Measurements from ENCODE around the gene ANKMY2. TPM values are rescaled to one million over a fixed set of nuclear protein-coding genes. Genes with fewer than 3 reads are reported as not detected.

Gene ANKMY2
- total RNA-seq, 1 donor from 2014 or later = 68.5 TPM

- H3K4me2 ChIP-seq = no peak overlapping the region
- no peaks in the 10 kb centered on the region for H3F3A ChIP-seq (ENCODE audit: low read depth)
- H3K27ac ChIP-seq = no peak overlapping the region
- no peak overlapping the region for H3K4me3 ChIP-seq
- Mint-ChIP-seq H3K9me3 (peaks cover 6% of the 10 kb centered on the region), H3K27me3 (ENCODE audit: insufficient read depth, low read depth) (no peaks in the 10 kb centered on the region), H3K4me3 (no peak overlapping the region), H3K4me1 (peaks cover 3% of the 10 kb centered on the region), H3K36me3 (peaks cover 55% of the 10 kb centered on the region), H3K27ac (no peak overlapping the region)
- no peaks in the 10 kb centered on the region for H4K20me1 ChIP-seq (ENCODE audit: low read depth)
- no peak for DNase-seq (ENCODE audit: low spot score)
- H3K9ac ChIP-seq = no peak overlapping the region
- H3K9me3 ChIP-seq (ENCODE audit: low read depth) = no peaks in the 10 kb centered on the region
- peaks cover 32% of the 10 kb centered on the region for H3K79me2 ChIP-seq (ENCODE audit: low read depth)
- H3K4me1 ChIP-seq = no peaks in the 10 kb centered on the region
- H2AFZ ChIP-seq (replicated peaks) = no peak overlapping the region
- no peaks in the 10 kb centered on the region for H3K27me3 ChIP-seq
- peaks cover 12% of the 10 kb centered on the region for H3K36me3 ChIP-seq
- TF ChIP-seq EZH2 (IDR thresholded peaks at IDR 0.05) = no peak
- no peak for TF ChIP-seq EZH2phosphoT487 (IDR thresholded peaks at IDR 0.05)
- TF ChIP-seq CTCF (IDR thresholded peaks at IDR 0.05) = no peak
Measured at GRCh38 chr7:16671811-16672210, 26.3 kb upstream of the ANKMY2 start.

- no peak overlapping the region for H3K4me3 Mint-ChIP-seq
Measured at GRCh38 chr7:16670731-16671344, 25.3 kb upstream of the ANKMY2 start.

GRCh38 chr7:16670021-16670420 is 24.5 kb upstream of the ANKMY2 start:
- Histone ChIP-seq H3K4me2 (no peak overlapping the region), H3K9ac (no peak overlapping the region), H3K4me3 (no peak overlapping the region), H2AFZ (replicated peaks) (no peak overlapping the region), H3K9me3 (ENCODE audit: low read depth) (no peaks in the 10 kb centered on the region), H3K36me3 (peaks cover 10% of the 10 kb centered on the region), H3F3A (ENCODE audit: low read depth) (no peaks in the 10 kb centered on the region), H3K27me3 (no peaks in the 10 kb centered on the region), H3K4me1 (no peaks in the 10 kb centered on the region), H3K27ac (no peak overlapping the region), H3K79me2 (ENCODE audit: low read depth) (peaks cover 40% of the 10 kb centered on the region), H4K20me1 (ENCODE audit: low read depth) (no peaks in the 10 kb centered on the region)
- DNase-seq (ENCODE audit: low spot score) = no peak
- peaks cover 3% of the 10 kb centered on the region for H3K9me3 Mint-ChIP-seq
- TF ChIP-seq EZH2phosphoT487 (IDR thresholded peaks at IDR 0.05) (no peak), CTCF (IDR thresholded peaks at IDR 0.05) (no peak), EZH2 (IDR thresholded peaks at IDR 0.05) (no peak)
- H3K27me3 Mint-ChIP-seq (ENCODE audit: insufficient read depth, low read depth) = no peaks in the 10 kb centered on the region
- peaks cover 55% of the 10 kb centered on the region for H3K36me3 Mint-ChIP-seq
- no peak overlapping the region for H3K27ac Mint-ChIP-seq
- H3K4me3 Mint-ChIP-seq = no peak overlapping the region
- H3K4me1 Mint-ChIP-seq = peaks cover 3% of the 10 kb centered on the region

More at GRCh38 chr7:16670731-16671344, 25.3 kb upstream of the ANKMY2 start:
- Histone ChIP-seq H3K9ac (no peak overlapping the region), H3K79me2 (ENCODE audit: low read depth) (peaks cover 32% of the 10 kb centered on the region), H3K27ac (no peak overlapping the region), H3K27me3 (no peaks in the 10 kb centered on the region), H3K4me3 (no peak overlapping the region), H2AFZ (replicated peaks) (no peak overlapping the region), H3F3A (ENCODE audit: low read depth) (no peaks in the 10 kb centered on the region), H4K20me1 (ENCODE audit: low read depth) (no peaks in the 10 kb centered on the region), H3K36me3 (peaks cover 12% of the 10 kb centered on the region), H3K9me3 (ENCODE audit: low read depth) (no peaks in the 10 kb centered on the region), H3K4me2 (no peak overlapping the region), H3K4me1 (no peaks in the 10 kb centered on the region)
- no peak overlapping the region for H3K27ac Mint-ChIP-seq
- TF ChIP-seq EZH2phosphoT487 (IDR thresholded peaks at IDR 0.05) = no peak
- TF ChIP-seq CTCF (IDR thresholded peaks at IDR 0.05) = no peak
- TF ChIP-seq EZH2 (IDR thresholded peaks at IDR 0.05) = no peak
- DNase-seq (ENCODE audit: low spot score) = no peak
- no peaks in the 10 kb centered on the region for H3K27me3 Mint-ChIP-seq (ENCODE audit: insufficient read depth, low read depth)
- peaks cover 3% of the 10 kb centered on the region for H3K9me3 Mint-ChIP-seq
- peaks cover 3% of the 10 kb centered on the region for H3K4me1 Mint-ChIP-seq
- peaks cover 53% of the 10 kb centered on the region for H3K36me3 Mint-ChIP-seq
